WI38 (cell line): ENCODE results near the gene HSPA9.

Experiments used
- H3K4me3 ChIP-seq: 2 replicates; pipeline ENCODE4 v1.5.1; 2011; ENCODE audit warnings: low read depth, mild to moderate bottlenecking, control low read depth, low read length
- CTCF ChIP-seq: IDR thresholded peaks from 2 replicates; pipeline ENCODE4 v1.5.1; 2012; ENCODE audit warnings: low read depth, mild to moderate bottlenecking, control low read depth, low read length

HSPA9 gene

GRCh38 chr5:138575194-138576015, at the start of gene HSPA9:
TSS of gene HSPA9 (minus strand) at chr5:138575401. CDS start at chr5:138575318, 83 bp downstream.
- H3K4me3 ChIP-seq: peak within 1 kb of the TSS; percentile 99
- no peak for TF ChIP-seq CTCF

DNA sequence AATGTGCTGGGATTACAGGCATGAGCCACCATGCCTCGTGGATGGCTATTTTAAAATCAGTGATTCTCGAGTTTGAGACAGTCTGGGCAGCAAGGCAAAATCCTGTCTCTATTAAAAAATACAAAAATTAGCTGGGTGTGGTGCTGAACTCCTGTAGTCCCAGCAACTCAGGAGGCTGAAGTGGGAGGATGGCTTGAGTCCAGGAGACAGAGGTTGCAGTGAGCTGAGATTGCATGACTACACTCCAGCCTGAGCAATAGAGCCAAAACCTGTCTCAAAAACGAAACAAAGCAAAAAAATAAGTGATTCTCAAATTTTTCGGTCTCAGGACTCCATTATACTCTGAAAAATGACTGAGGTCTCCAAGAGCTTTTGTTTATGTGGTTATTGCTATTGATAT, 47.9 kb upstream of the HSPA9 start:
- H3K4me3 ChIP-seq: no peak overlapping the region
- TF ChIP-seq CTCF: no peak

- no peak overlapping the region for H3K4me3 ChIP-seq
- TF ChIP-seq CTCF: no peak
Measured at GRCh38 chr5:138622051-138622450, 46.9 kb upstream of the HSPA9 start.

- H3K4me3 ChIP-seq: no peak overlapping the region
- no peak for TF ChIP-seq CTCF
Measured at GRCh38 chr5:138620663-138621224, 45.5 kb upstream of the HSPA9 start.

GRCh38 chr5:138616508-138616907, 41.3 kb upstream of the HSPA9 start:
- no peak overlapping the region for H3K4me3 ChIP-seq
- TF ChIP-seq CTCF: no peak

DNA sequence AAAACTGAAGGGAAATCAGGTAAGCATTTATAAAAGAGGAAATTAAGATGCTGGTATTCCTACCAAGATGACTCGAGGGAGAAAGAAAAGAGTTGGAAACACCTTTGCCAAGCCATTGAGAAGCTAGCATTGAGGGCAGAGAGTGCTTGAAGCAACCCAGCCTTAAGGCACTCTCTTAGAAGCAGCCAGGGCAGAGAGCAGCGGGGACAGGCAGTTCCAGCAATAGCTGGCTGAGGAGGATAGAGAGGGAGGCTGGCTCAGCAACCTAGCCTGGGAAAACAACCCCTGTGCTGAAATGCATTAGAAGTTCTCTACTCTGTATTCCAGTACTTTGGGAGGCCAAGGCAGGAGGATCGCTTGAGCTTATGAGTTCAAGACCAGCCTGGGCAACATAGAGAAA, 40.3 kb upstream of the HSPA9 start:
- no peak for TF ChIP-seq CTCF

GRCh38 chr5:138611678-138612218, 36.5 kb upstream of the HSPA9 start:
- TF ChIP-seq CTCF: no peak
- H3K4me3 ChIP-seq: peak overlapping the region; percentile 39

More for the DNA sequence above, 40.3 kb upstream of the HSPA9 start:
- H3K4me3 ChIP-seq: no peak overlapping the region
